Neural progenitor cell (in vitro differentiated cells): ENCODE measurements around the gene DOCK10. TPM values are rescaled to one million over a fixed set of nuclear protein-coding genes. Genes with fewer than 3 reads are reported as not detected.

Experiments
- DNase-seq: peaks from one replicate; pipeline ENCODE4 v3.0.0-alpha.2; 2016; ENCODE audit warnings: low spot score
- H2AFZ ChIP-seq: fragments of 200-600 bp; sonication (generic); replicated peaks from 2 replicates; pipeline ENCODE4 v1.6.1; 2016; ENCODE audit warnings: antibody characterized with exemption
- H3F3A ChIP-seq: fragments of 200-600 bp; sonication (generic); 2 replicates; pipeline ENCODE4 v1.6.1; 2016; ENCODE audit warnings: antibody characterized with exemption, low read depth
- H3K27ac ChIP-seq: fragments of 200-600 bp; sonication (generic); 2 replicates; pipeline ENCODE4 v1.5.1; 2016; ENCODE audit warnings: mild to moderate bottlenecking
- H3K27me3 ChIP-seq: fragments of 200-600 bp; sonication (generic); 2 replicates; pipeline ENCODE4 v1.6.1; 2016; ENCODE audit warnings: mild to moderate bottlenecking, moderate library complexity
- H3K36me3 ChIP-seq: fragments of 200-600 bp; sonication (generic); 2 replicates; pipeline ENCODE4 v1.5.1; 2016
- H3K4me1 ChIP-seq: fragments of 200-600 bp; sonication (generic); 2 replicates; pipeline ENCODE4 v1.6.1; 2016; ENCODE audit warnings: mixed run types
- H3K4me2 ChIP-seq: fragments of 200-600 bp; sonication (generic); 2 replicates; pipeline ENCODE4 v1.6.1; 2016
- H3K4me3 ChIP-seq: fragments of 200-600 bp; sonication (generic); 2 replicates; pipeline ENCODE4 v1.5.1; 2016
- H3K79me2 ChIP-seq: fragments of 200-600 bp; sonication (generic); 2 replicates; pipeline ENCODE4 v1.6.1; 2016; ENCODE audit warnings: low read depth
- H3K9ac ChIP-seq: fragments of 200-600 bp; sonication (generic); 2 replicates; pipeline ENCODE4 v1.6.1; 2016
- H3K9me3 ChIP-seq: fragments of 200-600 bp; sonication (generic); 2 replicates; pipeline ENCODE4 v1.5.1; 2016; ENCODE audit warnings: low read depth
- H4K20me1 ChIP-seq: fragments of 200-600 bp; sonication (generic); 2 replicates; pipeline ENCODE4 v1.6.1; 2016; ENCODE audit warnings: low read depth
- H3K27ac Mint-ChIP-seq: 3 replicates; pipeline ENCODE4 v1.8.0; 2021; ENCODE audit warnings: mixed read lengths
- H3K27me3 Mint-ChIP-seq: 2 replicates; pipeline ENCODE4 v1.8.0; 2022; ENCODE audit warnings: low read depth, mild to moderate bottlenecking, inconsistent platforms, moderate library complexity, mixed read lengths; ENCODE audit not compliant: insufficient read depth
- H3K36me3 Mint-ChIP-seq: 3 replicates; pipeline ENCODE4 v1.8.0; 2021; ENCODE audit warnings: mixed read lengths
- H3K4me1 Mint-ChIP-seq: 3 replicates; pipeline ENCODE4 v1.8.0; 2021; ENCODE audit warnings: mixed read lengths
- H3K4me3 Mint-ChIP-seq: 3 replicates; pipeline ENCODE4 v1.8.0; 2021; ENCODE audit warnings: mild to moderate bottlenecking, moderate library complexity, mixed read lengths
- H3K9me3 Mint-ChIP-seq: 3 replicates; pipeline ENCODE4 v1.8.0; 2020; ENCODE audit warnings: mixed read lengths
- CTCF ChIP-seq: fragments of 200-600 bp; sonication (generic); IDR thresholded peaks from 2 replicates; pipeline ENCODE4 v1.5.1; 2017; ENCODE audit warnings: antibody characterized with exemption, mild to moderate bottlenecking
- EZH2 ChIP-seq: fragments of 200-600 bp; sonication (generic); IDR thresholded peaks from 2 replicates; pipeline ENCODE4 v1.6.1; 2017; ENCODE audit warnings: antibody characterized with exemption, mild to moderate bottlenecking, moderate library complexity
- EZH2phosphoT487 ChIP-seq: fragments of 200-600 bp; sonication (generic); IDR thresholded peaks from 2 replicates; pipeline ENCODE4 v1.6.1; 2017; ENCODE audit warnings: antibody characterized with exemption
- total RNA-seq: library from RNA; depleted of rRNA; stranded (reverse); fragments of >200 nt; gene quantifications from 2 replicates; pipeline ENCODE4 v1.2.3, GENCODE V29; 2015; ENCODE audit warnings: low replicate concordance

DOCK10 gene
- total RNA-seq: 1.1 and 1.5 TPM in 2 replicates

DNA sequence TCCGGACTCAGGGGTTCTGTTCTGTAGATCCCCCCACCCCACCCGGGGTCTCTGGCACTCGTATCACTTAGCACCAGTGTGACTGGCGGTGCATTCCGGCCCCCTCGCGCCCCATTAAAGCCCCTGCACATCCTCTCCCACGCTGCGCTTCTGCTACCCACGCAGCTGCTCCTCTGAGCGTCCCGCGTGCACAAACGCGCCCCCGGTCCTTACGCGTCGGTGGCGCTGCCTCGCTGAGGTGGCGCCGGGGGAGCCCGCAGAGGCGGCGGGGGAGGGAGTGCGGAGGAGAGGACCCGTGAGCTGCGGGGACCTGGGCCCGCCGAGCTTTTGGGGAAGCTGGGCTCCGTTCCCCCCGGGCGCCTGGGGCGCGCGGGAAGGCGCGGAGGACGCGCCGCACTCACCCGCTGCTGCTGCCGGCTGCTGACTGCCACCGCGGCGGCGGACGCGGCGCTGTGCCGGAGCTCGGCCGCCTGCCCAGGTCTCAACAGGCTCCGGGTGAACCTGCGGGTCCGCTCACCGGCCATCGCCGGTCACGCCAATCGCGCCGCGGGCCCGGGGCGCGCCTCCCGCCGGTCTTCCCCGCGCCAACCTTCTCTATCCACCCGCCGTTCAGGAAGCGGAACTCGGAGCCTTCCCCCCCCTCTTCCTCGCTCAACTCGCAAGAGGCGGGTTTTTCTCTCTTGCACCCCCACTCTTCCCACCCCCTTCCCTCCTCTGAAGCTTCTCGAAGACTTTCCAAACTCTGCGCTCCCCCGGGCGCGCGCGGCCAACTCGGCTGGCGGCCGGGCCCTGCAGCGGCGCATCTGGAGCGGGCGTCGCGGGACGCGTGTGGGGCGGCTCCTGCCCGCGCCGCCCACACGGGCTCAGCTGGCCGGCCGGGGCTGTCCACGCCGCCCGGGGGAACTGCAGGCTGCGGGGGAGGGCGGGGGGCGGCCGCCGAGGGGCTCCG is at the start of gene DOCK10:
TSS of gene DOCK10 (minus strand) at position 618 of the 949 bp plus-strand sequence. CDS start at position 524, 94 bp downstream.
- H3K79me2 ChIP-seq: no peaks in the 10 kb centered on the region
- peaks cover 94% of the 10 kb centered on the region for H3K27me3 ChIP-seq
- H3K36me3 Mint-ChIP-seq: no peaks in the 10 kb centered on the region
- peak within 1 kb of the TSS; percentile 69 for H3K4me3 ChIP-seq
- H3K36me3 ChIP-seq: no peaks in the 10 kb centered on the region
- H4K20me1 ChIP-seq: no peaks in the 10 kb centered on the region
- TF ChIP-seq CTCF (no peak), EZH2phosphoT487 (peak; percentile 65), EZH2 (peak; percentile 85)
- no peak within 1 kb of the TSS for H3K9ac ChIP-seq
- H3K27ac ChIP-seq: no peak within 1 kb of the TSS
- peak within 1 kb of the TSS; percentile 97 for H3K4me2 ChIP-seq
- peak within 1 kb of the TSS; percentile 30 for H3K27ac Mint-ChIP-seq
- H3F3A ChIP-seq: peaks cover 7% of the 10 kb centered on the region
- no peaks in the 10 kb centered on the region for H3K9me3 ChIP-seq
- peak within 1 kb of the TSS; percentile 91 for H3K4me3 Mint-ChIP-seq
- H3K9me3 Mint-ChIP-seq: no peaks in the 10 kb centered on the region
- H3K27me3 Mint-ChIP-seq: peaks cover 21% of the 10 kb centered on the region
- DNase-seq: peak; percentile 62
- peaks cover 17% of the 10 kb centered on the region for H3K4me1 Mint-ChIP-seq
- peaks cover 10% of the 10 kb centered on the region for H3K4me1 ChIP-seq
- peak within 1 kb of the TSS; percentile 99 for H2AFZ ChIP-seq

GRCh38 chr2:225091336-225091735 is 49.1 kb upstream of the DOCK10 start:
- Mint-ChIP-seq H3K27me3 (peaks cover 3% of the 10 kb centered on the region), H3K9me3 (no peaks in the 10 kb centered on the region), H3K4me1 (no peaks in the 10 kb centered on the region), H3K4me3 (no peak overlapping the region), H3K27ac (no peak overlapping the region), H3K36me3 (no peaks in the 10 kb centered on the region)
- Histone ChIP-seq H3K4me1 (no peaks in the 10 kb centered on the region), H3K4me3 (no peak overlapping the region), H4K20me1 (no peaks in the 10 kb centered on the region), H3K4me2 (no peak overlapping the region), H3F3A (no peaks in the 10 kb centered on the region), H2AFZ (no peak overlapping the region), H3K36me3 (no peaks in the 10 kb centered on the region), H3K79me2 (no peaks in the 10 kb centered on the region), H3K9me3 (no peaks in the 10 kb centered on the region), H3K9ac (no peak overlapping the region), H3K27me3 (no peaks in the 10 kb centered on the region), H3K27ac (no peak overlapping the region)
- TF ChIP-seq EZH2phosphoT487: no peak
- TF ChIP-seq EZH2: no peak
- TF ChIP-seq CTCF: no peak
- DNase-seq: no peak

DNA sequence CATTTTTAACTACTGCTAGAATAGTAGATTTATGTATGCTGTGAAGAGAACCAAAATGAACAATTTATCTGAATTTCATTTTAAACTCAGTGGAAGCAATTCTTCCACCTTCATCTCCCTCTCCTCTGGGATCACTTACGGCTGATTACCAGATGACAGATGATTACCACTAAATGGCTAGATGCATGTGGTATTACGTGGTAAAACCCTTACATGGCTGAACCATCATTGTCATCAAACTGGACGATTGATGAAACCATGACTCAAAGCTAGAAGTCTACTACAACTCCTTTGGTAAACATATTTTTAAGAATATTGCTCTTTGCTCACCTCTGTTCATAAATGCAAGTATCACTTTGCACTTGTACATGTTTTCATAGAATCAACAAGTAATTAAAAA is 48.5 kb upstream of the DOCK10 start:
- no peaks in the 10 kb centered on the region for H3K9me3 Mint-ChIP-seq
- Histone ChIP-seq H3F3A (no peaks in the 10 kb centered on the region), H3K79me2 (no peaks in the 10 kb centered on the region), H3K27me3 (no peaks in the 10 kb centered on the region), H3K4me3 (no peak overlapping the region), H2AFZ (no peak overlapping the region), H3K27ac (no peak overlapping the region), H3K36me3 (no peaks in the 10 kb centered on the region), H3K9ac (no peak overlapping the region), H3K4me2 (no peak overlapping the region), H4K20me1 (no peaks in the 10 kb centered on the region), H3K9me3 (no peaks in the 10 kb centered on the region), H3K4me1 (no peaks in the 10 kb centered on the region)
- TF ChIP-seq EZH2phosphoT487: no peak
- no peak for TF ChIP-seq EZH2
- no peak for TF ChIP-seq CTCF
- peaks cover 3% of the 10 kb centered on the region for H3K27me3 Mint-ChIP-seq
- no peak overlapping the region for H3K4me3 Mint-ChIP-seq
- no peak overlapping the region for H3K27ac Mint-ChIP-seq
- H3K36me3 Mint-ChIP-seq: no peaks in the 10 kb centered on the region
- no peaks in the 10 kb centered on the region for H3K4me1 Mint-ChIP-seq
- no peak for DNase-seq
